ENCODE measurements around the gene ITFG2.

Gene ITFG2

GRCh38 chr12:2835691-2836403 lies 23.4 kb downstream of the ITFG2 start:
- POLR2A ChIA-PET: no interaction called here
- TF ChIP-seq CTCF (IDR thresholded peaks at IDR 0.05; ENCODE audit: control extremely low read depth, extremely low read depth, low read depth, missing control alignments): no peak
- CTCF ChIA-PET: interaction anchor here (1.3 to 3.3 kb wide), 5 partner anchors 10 to 22 kb away, joined by 3 to 11 read pairs (median 4); no protein-coding TSS in a partner anchor
- DNase-seq (ENCODE audit: extremely low spot score): no peak

DNA sequence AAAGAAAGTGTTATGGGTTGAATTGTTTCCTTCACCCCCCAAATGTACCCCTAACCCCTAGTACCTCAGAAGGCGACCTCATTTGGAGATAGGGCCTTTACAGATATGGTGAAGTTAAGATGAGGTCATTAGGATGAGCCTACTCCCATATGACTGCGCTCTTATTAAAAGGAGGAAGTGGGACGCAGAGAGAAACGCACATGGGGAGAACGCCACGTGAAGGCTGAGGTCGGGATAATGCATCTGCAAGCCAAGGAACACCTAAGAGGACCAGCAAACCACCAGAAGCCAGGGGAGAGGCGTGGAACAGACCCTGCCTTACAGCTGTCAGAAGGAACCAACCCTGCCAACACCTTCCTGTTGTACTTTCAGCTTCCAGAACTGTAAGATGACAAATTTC lies 24.1 kb downstream of the ITFG2 start:
- CTCF ChIA-PET: interaction anchor here (1.5 to 3.3 kb wide), 4 partner anchors 9 to 22 kb away, joined by 3 to 11 read pairs (median 4); no protein-coding TSS in a partner anchor
- DNase-seq (ENCODE audit: extremely low spot score): no peak
- POLR2A ChIA-PET: no interaction called here

GRCh38 chr12:2841056-2841650 lies 28.7 kb downstream of the ITFG2 start:
- CTCF ChIA-PET: no interaction called here
- POLR2A ChIA-PET: no interaction called here
- TF ChIP-seq CTCF (IDR thresholded peaks at IDR 0.05; ENCODE audit: control extremely low read depth, extremely low read depth, low read depth, missing control alignments): no peak
- no peak for DNase-seq (ENCODE audit: extremely low spot score)

More for the DNA sequence above, 24.1 kb downstream of the ITFG2 start:
- TF ChIP-seq CTCF (IDR thresholded peaks at IDR 0.05; ENCODE audit: control extremely low read depth, extremely low read depth, low read depth, missing control alignments): no peak

GRCh38 chr12:2842948-2843347 lies 30.5 kb downstream of the ITFG2 start:
- POLR2A ChIA-PET: no interaction called here
- CTCF ChIA-PET: interaction anchor here (1.2 to 1.3 kb wide), 2 partner anchors 11 to 101 kb away, joined by 4 to 6 read pairs; no protein-coding TSS in a partner anchor
- TF ChIP-seq CTCF (IDR thresholded peaks at IDR 0.05; ENCODE audit: control extremely low read depth, extremely low read depth, low read depth, missing control alignments): no peak

GRCh38 chr12:2844786-2845185 lies 32.3 kb downstream of the ITFG2 start:
- ChIA-PET CTCF (interaction anchor here (1.2 to 2.6 kb wide), 4 partner anchors 10 to 189 kb away, joined by 3 to 20 read pairs (median 6); no protein-coding TSS in a partner anchor), POLR2A (no interaction called here)
- no peak for TF ChIP-seq CTCF (IDR thresholded peaks at IDR 0.05; ENCODE audit: control extremely low read depth, extremely low read depth, low read depth, missing control alignments)
- DNase-seq (ENCODE audit: extremely low spot score): no peak

More at GRCh38 chr12:2842948-2843347, 30.5 kb downstream of the ITFG2 start:
- DNase-seq (ENCODE audit: extremely low spot score): no peak

GRCh38 chr12:2845280-2845679 lies 32.8 kb downstream of the ITFG2 start:
- CTCF ChIA-PET: interaction anchor here (1.1 to 2.6 kb wide), 6 partner anchors 9 to 188 kb away, joined by 4 to 20 read pairs (median 6); no protein-coding TSS in a partner anchor
- DNase-seq (ENCODE audit: extremely low spot score): no peak
- no peak for TF ChIP-seq CTCF (IDR thresholded peaks at IDR 0.05; ENCODE audit: control extremely low read depth, extremely low read depth, low read depth, missing control alignments)
- POLR2A ChIA-PET: no interaction called here

All from GM10248 (cell line).